Bone marrow (tissue), 2 donors: Measurements from ENCODE around the gene ADGRL2.

Experiments
- DNase-seq, 2 donors: peaks; one replicate each; lab custom pipeline; 2025; lab: John Stamatoyannopoulos, UW

The ADGRL2 gene

DNA sequence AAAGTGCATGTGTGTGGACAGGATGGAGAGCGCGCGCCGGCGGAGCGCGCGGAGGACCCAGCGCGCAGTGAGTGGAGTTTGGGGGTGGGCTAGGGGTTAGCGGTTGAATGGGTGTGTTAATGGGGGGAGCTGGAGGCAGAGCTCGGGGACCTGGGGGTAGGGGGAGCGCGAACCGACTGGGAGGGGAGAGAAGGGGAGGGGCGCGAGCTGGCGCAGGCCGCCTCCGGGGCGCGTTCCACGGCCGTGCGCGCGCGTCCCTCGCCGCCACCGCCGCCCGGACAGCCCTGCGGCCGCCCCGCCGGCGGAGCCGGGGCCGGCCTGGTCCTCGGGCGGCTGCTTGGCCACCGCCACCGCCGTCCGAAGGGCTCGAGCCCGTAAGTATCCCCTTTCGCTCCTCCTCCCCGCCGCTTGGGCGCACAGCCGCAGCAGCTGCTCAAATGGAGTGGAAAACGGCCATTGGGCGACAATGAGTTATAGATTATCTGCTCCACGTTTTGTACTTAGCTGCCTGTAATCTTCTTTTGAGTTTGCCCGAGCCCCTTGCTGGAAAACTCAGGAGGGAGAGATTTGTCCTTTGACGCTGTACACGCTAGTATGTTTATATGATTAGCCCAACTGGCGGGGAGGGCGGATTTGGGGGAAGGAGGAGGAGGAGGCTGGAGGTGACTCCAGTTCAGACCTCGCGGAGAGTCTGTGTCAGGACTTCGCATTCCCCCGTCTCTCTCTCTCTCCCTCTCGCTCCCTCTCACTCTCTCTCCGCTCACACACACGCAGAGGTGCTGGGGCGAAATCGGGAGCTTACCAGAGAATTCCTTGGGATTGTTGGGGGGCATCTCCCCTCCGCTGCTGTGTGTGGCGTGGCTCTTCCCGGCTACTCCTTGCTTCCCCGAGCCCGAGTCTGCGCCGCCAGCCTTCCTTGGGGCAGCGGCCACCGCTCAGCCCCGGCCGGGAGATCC lies at the start of gene ADGRL2:
ADGRL2 (plus strand) TSS at position 240 of the 956 bp plus-strand sequence. CDS start 36,051 bp downstream, outside the sequence.
- DNase-seq: no peak

DNA sequence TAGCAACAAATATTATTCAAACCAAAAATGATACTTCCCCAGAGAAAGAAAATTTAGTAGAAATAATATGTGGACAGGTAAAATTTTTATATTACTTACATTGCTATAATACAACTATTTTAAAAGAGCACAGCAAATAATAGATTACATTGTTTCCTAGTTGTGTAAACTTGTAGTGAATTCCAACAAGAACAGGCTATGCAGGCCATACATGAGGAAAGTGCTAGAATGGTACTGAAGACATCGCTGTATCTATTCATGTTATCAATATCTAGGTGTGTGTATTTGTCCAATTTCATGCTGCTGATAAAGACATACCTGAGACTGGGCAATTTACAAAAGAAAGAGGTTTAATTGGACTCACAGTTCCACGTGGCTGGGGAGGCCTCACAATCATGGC lies 47.9 kb upstream of the ADGRL2 start:
- no peak for DNase-seq

DNA sequence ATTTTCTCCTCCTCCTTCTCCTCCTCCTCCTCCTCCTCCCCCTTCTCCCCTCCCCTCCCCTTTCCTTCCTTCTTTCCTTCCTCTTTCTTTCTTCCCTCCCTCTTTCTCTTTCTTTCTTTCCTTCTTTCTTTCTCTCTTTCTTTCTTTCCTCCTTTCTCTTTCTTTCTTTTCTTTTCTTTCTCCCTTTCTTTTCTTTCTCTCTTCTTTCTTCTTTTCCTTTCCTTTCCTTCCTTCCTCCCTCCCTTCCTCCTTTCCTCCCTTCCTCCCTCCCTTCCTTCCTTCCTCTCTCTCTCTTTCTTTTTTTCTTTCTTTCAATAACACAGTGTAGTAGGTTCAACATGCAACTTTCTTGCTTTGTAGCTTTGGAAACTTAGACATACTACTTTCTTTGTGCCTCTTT lies 46.3 kb upstream of the ADGRL2 start:
- DNase-seq: no peak

DNA sequence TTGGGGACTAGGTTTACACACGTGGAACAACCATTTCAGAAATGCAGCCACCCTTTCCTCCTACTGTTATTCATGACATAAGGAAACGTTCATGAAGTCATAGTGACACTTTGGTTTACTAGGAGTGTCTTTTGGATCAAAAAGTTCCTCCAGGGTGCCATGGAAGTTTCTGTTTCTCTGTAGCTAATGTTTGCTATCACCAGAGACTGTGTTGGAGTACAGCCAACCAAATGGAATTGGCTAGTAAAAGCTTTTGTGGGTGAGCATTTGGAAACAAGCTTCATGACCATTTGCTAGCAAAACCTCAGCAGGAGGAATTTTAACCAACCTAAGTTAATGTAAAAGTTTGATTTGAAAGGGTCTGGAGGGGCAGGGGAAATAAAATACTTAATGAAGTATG lies 43.9 kb upstream of the ADGRL2 start:
- DNase-seq: no peak

DNA sequence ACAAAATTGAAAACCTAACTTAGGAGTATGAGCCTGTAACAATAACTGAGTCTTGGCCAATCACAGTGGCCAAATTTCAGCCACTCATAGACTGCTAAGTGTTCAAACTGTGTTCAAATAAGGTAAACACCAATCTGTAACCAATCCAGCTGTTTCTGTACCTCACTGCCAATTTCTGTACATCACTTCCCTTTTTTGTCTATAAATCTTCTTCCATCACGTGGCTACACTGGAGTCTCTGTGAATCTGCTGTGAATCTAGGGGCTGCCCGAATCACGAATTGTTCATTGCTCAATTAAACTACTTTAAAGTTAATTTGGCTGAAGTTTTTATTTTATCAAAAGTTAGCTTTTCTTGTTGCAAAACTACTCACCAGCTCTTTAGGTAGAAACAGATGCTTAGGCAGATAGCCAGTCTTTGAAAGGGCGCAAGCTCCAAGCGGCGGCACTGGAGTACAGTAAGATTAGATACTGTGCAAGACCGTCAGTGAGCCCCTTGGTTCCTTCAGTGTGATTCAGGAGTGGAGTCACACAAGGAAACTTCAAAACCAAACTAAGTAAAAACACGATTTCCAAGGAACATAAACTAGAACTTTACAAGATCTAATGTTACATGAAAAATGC lies 43.2 kb upstream of the ADGRL2 start:
- no peak for DNase-seq

DNA sequence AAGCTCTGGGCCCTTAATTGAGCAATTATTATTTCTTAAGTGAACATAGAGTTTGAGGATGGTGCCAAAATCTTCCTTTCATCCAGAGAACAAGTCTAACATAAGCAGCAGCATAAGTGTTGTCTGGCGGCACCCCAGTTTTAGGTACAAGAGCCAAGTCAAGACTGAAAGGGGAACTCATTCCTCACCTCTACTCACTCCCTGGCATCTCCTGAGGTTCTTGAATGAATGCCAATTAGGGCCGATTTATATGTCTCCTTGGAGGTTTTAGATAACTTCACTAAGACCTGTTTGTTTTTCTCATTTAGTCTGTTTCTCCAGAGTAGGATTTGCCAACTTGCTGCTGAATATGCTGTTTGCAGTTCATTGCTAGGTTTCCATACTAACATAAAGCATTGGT lies 42.6 kb upstream of the ADGRL2 start:
- DNase-seq: no peak

DNA sequence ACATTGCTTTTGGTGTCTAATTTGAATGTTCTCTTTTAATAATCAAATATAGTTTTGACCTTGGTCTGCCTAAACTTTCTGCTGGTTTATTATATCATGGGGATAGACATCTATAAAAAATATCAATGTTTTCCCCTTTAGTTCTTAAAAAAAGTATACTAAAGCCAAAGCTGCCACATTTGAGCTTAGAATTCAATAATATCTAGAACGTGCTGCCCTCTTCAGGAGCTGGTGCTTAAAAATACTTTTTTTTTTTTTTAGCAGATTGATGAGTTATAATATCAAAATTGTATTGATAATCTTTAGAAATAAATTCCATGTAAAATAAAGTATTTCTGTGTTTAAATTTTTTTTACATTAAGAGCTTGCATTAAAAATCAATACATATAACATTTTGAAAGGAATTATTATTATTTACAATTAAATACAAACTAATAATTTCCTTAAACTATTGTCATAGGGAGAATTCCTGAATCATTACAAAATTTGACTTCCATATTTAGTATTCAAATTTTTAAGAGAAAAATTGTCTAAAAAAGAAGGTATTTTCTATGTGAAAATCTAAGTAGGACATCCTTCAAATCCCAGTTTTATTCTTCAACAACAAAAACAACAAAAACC lies 40.1 kb upstream of the ADGRL2 start:
- no peak for DNase-seq

DNA sequence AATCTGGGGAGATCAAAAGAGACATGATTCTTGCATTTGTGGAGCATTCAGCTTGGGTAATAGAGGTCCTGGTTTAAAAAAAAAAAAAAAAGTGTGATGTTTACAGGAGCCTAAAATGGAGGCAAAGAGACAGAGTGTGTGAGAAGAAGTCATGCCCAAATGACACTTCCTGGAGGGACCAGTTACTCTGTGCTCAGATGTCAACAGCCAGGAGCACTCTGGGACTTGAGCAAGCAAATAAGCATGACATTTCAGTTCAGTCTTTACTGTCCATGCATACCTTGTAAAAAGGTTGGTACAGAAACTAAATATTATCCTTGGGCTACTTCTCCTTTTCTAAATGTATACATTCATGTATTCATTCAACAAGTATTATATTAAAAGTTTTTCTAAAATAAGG lies 25.2 kb upstream of the ADGRL2 start:
- no peak for DNase-seq

DNA sequence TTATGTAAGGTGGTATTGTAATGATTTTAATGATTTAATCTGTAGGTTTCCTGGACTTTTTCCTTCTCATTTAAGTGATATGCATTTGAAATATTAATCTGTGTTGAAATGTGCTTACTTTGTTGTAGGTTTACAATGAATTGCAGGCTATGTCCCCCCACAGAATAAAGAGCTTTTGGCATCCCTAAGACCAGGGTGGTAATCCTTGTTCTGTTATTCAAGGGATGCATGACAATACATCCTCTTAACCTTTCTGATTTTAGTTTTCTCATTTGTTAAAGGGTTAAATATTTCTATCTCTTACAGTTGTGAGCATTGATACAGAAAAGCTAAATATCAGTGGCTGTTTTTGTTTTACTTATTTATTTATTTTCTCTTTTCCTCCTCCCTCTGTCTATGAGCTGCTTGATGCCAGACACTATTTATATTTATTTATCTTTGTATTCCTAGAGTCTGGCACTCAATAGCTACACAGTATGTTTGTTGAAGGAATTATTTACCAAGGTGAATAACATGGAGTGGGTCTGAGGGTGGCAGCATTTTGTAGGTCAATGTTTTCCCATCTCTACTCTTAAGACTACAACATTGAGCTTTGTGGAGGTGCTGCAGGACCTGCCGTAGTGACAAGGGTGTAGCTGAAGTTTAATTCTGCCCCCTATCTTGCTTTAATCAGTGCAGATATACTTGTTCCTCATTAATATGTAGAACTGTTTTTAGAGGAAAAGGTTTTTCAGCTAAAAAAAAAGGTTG lies 19.9 kb upstream of the ADGRL2 start:
- DNase-seq: no peak

DNA sequence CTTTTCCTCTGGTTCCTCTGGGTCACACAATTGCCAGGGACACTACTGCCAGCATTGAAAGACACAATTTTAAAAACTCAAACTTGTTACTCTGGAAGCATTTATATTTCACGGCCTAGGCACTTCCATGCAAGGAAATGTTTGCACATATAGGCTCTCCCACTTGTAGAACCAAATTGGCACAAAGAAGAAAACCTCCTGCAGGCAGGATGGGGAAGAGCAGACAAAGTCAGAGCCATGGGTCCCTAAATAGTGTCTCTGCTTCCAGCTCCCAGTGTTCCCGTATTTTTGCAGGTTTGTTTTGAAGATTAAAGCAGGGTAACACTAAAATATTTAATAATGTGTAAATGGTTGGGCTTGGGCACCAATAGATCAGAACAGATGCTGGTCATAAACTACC lies 19.0 kb upstream of the ADGRL2 start:
- no peak for DNase-seq

DNA sequence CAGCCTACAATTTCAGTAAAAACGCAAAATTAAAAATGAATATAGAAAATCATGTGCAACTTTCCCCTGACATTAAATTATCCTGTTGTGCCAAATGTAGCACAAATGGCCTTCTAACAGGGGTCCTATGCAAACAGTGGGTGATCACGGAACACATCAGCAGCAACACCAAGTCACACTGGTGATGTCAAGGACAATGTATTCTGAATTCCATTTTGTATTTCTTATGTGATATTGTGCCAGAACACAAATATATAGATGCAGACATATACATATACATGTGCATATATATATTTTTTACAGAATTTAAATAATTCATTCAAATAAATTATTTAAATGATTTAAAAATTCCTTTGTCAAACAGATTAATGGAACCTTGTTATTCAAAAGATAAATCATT lies 8.6 kb upstream of the ADGRL2 start:
- no peak for DNase-seq

DNA sequence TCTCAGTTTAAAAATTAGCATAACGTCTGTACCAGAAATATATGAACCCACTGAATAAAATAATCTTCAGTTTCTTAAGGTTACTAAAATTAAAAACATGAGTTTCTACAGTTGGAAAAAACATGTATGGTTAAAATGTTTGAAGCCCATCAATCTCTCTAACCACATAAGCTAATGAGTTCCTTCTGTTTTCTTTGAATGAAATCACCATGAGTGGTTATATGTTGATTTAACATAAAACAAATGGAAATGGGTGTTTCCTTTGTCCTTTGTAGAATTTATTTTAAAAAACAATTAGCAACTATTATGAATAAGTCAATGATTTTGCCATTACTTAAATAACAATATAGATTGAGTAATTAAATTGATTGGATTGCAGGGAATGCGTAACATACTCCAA lies 3.0 kb upstream of the ADGRL2 start:
- no peak for DNase-seq

DNA sequence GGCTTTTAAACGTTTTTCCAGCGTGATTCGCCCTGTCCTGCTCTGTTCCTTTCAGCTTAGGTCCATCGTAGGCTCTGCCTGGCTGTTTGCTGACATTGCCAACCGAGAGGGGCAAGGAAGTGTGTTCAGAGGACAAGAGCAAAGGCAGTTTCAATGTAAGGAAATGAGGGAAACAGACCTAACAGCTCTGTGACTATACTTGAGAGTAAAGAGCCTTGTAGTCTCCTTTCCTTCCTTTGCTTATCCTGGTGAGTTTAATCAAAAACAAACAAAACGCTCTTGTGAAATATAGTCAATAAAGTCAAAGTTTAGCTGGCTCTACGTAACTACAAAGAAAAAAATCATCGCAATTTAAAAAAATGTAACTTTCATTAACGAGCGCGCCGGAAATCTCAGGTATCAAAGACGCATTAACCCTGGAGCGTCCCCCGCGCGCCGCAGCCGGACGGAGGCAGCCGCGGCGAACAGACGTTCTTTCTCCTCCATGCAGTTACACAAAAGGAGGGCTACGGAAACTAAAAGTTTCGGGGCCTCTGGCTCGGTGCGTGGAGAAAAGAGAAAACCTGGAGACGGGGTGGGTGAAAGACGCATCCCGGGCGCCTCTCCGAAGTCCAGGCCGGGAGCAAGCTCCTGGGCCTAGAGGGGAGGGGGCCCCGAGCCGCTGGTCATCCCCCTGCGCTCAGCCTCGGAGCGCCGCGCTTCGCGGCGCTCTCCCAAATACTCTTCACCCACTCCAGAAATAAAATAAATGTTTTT lies 617 bp upstream of the ADGRL2 start:
- no peak for DNase-seq

DNA sequence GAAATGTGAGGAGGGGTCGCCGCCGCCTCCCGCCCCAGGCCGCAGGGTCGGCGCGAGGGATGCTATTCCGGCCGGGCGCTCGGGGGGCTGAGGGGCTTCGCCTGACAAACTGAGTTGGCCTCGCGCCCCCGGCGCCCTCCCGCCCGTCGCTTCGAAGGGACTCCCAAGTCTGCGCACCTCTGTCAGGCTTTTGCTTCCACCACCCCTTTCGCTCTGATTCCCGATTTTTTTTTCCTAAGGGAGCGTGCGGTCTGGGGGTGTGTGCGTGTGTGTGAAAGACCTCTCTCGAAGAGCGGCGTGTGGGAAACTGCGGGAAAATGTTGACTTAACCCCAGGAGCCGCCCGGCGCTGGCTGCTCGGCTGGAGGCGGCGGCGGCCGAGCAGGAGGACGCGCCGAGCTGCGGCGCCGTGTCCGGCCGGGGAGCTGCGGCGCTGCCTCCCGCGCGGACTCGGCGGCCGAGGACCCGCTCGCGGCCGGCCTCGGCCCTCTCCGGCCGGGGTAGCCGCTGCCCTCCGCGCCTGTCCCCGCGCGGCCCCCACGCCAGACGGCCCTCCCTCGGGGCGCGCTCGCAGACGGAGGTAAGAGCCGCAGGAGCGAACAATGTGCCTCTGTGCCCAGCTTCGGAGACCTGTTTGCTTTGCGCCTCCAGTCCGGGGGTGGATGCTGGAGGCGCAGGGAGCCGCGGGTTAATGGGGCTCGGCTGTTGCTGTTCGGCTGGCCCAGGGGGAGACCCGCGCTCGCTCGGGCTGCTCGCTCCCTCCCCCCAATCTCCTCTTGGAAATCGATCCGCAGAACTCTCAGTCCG lies 1.1 kb downstream of the ADGRL2 start:
- no peak for DNase-seq

DNA sequence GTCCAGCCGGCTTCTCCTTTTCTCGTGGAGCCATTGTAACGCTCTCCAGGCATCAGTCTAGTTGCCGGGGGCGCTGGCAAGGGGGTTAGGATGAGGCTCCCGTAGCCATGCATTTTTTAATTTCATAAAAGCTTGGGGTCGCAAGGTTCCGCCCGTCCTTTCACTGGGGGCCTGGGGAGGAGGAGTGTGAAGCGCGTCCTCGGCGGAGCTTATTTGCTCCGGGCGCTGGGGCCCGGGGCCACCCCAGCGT lies 1.6 kb downstream of the ADGRL2 start:
- DNase-seq: no peak

DNA sequence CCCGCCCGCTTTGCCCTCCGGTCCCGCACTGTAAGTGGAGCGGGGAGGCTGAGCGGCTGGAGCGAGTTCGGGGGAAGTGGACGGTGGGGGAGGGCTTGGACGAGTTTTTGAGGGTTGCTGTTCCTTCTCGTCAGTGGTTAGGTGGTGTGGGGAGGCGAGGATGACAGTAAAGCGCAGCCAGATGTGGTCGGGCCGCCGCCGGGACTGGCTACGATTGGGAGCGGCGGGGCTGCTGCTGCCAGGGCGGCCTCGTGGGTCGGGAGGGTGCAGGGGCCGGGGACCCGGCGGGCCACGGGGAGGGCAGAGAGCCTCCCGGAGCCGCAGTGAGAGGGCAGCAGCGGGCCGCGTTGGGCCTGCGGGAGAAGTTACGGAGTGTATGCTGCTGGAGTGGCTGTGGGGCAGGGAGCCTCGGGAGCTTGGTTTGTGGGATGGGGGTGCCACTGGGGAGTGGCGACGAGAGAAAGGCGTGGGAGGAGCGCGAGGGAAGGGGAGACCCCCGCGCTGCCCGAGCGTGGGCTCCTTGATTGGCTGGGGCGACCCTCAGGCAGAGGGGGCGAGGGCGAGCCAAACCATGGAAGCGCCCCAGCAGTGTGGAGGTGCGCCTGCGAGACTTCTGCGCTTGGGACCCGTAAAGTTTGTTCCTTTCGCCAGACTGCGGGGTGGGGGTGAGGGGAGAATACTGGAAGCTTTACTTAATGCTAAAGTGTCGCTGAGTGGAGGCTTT lies 2.1 kb downstream of the ADGRL2 start:
- DNase-seq: no peak

DNA sequence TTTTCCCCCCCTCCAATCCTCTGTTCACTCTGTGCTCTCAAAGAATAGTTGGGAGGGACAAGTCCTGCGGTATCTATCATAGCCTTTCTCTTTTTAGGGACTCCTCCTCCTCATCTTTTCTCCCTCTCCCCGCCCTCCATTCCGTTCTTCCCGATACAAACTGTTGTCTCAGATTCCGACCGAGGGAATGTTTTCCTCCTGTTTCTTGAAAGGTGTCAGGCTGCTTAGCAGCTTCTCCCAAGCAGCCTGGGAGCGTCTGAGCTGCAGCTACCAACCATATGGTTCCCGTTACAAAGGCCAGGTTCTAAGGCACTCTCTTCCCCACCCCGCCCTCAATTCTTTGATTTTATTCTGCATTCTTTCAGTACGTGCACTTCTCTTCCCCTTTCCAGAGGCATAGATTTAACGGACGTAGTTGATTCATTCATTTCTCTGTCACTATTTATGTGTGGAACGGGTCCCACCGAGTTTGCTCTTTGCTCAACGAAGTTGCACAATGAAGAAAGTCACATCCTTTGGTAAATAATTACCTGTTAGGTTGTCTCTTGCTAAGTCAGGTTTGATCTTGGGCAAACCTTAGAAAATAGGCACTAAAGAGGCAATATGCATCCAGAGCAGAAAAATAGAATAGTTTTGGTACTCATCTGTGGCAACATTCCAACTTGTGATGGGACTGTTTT lies 2.8 kb downstream of the ADGRL2 start:
- no peak for DNase-seq

DNA sequence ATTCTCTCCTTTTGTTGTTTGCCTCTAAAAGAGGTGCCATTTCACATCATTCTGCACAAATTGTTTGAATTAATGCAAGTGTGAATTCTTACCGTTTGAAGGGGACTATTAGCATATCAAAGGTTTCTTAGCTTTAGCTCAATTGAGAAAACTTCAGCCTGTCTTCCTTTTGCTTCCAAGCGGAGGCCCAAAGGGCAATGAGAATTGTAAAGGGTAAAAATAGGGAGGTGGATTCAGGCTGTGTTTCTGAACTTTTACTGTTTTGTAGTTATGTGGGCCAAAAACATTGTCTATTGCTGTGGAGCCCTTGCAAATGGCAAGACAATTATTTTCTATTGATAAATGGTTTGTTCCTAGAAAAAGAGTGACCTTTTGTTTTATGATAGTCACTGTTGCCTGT lies 3.6 kb downstream of the ADGRL2 start:
- no peak for DNase-seq

DNA sequence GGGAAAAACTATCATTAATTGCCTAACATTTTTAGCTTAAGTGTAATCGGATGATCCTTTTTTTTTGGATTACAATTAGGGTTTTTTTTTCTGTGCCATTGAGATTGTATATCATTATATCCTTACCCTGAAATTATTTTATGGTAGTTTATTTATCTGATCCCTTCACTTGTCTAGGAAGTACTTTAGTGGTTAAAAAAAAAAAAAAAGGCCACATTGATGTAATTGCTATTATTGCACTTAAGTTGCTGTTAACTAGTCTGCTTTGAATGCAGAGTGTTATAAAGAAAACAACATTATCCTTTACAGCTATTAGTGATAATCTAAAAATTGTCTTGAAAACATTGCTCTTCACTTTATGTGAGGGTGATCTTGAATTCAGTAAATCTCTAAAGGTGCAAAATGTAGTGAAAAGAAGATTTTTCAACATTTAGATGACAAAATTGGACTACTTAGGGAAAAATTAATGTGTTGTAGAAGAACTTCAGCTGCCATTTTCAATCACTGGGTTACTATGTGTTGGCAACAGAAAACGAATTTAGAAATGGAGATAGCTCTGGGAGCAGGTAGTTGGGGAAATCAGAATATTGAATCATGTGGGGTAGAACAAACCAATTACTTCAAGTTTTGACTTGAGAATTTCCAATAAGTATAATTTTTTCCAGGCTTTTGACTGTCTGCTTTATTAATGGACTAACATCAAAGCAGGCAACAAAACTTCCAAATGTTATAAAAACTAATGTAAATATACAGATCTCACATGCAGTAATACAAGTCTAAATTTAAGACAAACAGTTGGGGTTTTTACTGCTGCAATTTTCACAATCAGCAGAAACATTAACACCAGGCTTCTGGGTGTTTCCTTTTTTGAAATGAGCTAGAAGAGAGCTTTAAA lies 5.0 kb downstream of the ADGRL2 start:
- DNase-seq: no peak
